K562 (cell line): ENCODE data around the gene CD248. TPM values are rescaled to one million over a fixed set of nuclear protein-coding genes. Genes with fewer than 3 reads are reported as not detected.

Experiments used
- CBX5 ChIP-seq: IDR thresholded peaks from 2 replicates; pipeline ENCODE4 v1.6.1; 2014; ENCODE audit warnings: low read depth, borderline replicate concordance
- FOXM1 ChIP-seq, 2 experiments: fragments of 450-650 bp in 1 of 2; sonication (generic) in 1 of 2; formaldehyde crosslinking in 1 of 2; IDR thresholded peaks; 2 replicates each; pipeline versions ENCODE4 v1.6.1 to v1.9.0; 2017 to 2022; ENCODE audit warnings: low read depth in 2 of 2, mild to moderate bottlenecking in 2 of 2, missing genetic modification reagents in 1 of 2, moderate library complexity in 1 of 2
- KLF10 ChIP-seq: fragments of 250-450 bp; sonication (Bioruptor Pico); IDR thresholded peaks from 2 replicates; pipeline ENCODE4 v1.6.1; 2021; ENCODE audit warnings: matching md5 sums
- MXI1 ChIP-seq: IDR thresholded peaks from 2 replicates; pipeline ENCODE4 v1.6.1; 2011; ENCODE audit warnings: low read depth, mild to moderate bottlenecking, improper control_type of control experiment, low read length
- NR1H2 ChIP-seq: sonication (generic); formaldehyde crosslinking; IDR thresholded peaks from 2 replicates; pipeline ENCODE4 v1.4.0; 2020; ENCODE audit warnings: mild to moderate bottlenecking, missing genetic modification reagents
- NR4A1 ChIP-seq, 2 experiments: fragments of 250-450 bp in 1 of 2; fragments of 450-650 bp in 1 of 2; sonication (Bioruptor Pico) in 1 of 2; IDR thresholded peaks; 2 replicates each; pipeline versions ENCODE4 v1.4.0 to v1.6.1; 2016 to 2020; ENCODE audit warnings: mild to moderate bottlenecking in 2 of 2, missing compliant biosample characterization in 1 of 2, missing genetic modification characterization in 1 of 2, moderate library complexity in 1 of 2
- SNIP1 ChIP-seq: fragments of 450-650 bp; IDR thresholded peaks from 2 replicates; pipeline ENCODE4 v1.7.1; 2017; ENCODE audit warnings: low read depth, mild to moderate bottlenecking
- ZNF121 ChIP-seq: sonication (generic); formaldehyde crosslinking; conservative IDR thresholded peaks from 2 replicates; pipeline ENCODE4 v1.8.0; 2022; ENCODE audit warnings: missing genetic modification reagents
- polyA plus RNA-seq, 8 experiments: library from polyadenylated mRNA; depleted of rRNA in 4 of 8; stranded (reverse) in 5 of 8; unstranded in 3 of 8; fragments of >200 nt; fragmentation: Nextera tagmentation in 2 of 8; fragmentation: Illumina TruSeq in 1 of 8; extraction: Ambion mirVana in 2 of 8; extraction: Trizol in 1 of 8; gene quantifications; 2 replicates each; pipeline versions ENCODE4 v1.2.1 to v1.2.3, GENCODE V29; 2011 to 2014; ENCODE audit warnings: inconsistent platforms in 1 of 8, missing spikeins in 1 of 8
- total RNA-seq, 7 experiments: library from RNA; depleted of rRNA in 6 of 7; stranded (reverse); fragments of >200 nt in 6 of 7; fragmentation: Illumina TruSeq in 2 of 7; extraction: Trizol in 2 of 7; gene quantifications; 2 replicates each; pipeline versions ENCODE4 v1.2.1 to v1.2.3, GENCODE V29; 2011 to 2021; ENCODE audit warnings: low replicate concordance in 1 of 7
- TF ChIP-seq, protein P1 (sequence below): fragments of 200-800 bp; sonication (Bioruptor generic); IDR thresholded peaks from 2 replicates; pipeline ENCODE4 v1.6.1; 2017; ENCODE audit warnings: missing genetic modification characterization, missing compliant biosample characterization

The CD248 gene
- total and polyA plus RNA-seq, 9 of the 15 experiments (the other 6 are each of a cell fraction or from before 2014, with no cell fraction given), result 0.09 TPM; not detected in 8

DNA sequence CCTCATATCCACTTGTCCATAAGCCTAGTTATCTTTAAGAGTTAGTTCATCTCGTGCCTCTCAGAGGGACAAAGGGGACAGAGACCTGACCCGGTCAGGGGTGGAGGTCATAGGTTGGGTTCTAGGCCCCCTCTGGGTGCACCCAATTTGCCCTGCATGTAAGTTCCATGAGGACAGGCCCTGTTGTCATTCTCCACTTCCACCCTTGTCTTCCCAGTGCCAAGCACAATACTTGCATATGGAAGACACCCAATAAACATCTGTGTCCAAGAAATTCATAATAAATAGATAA lies 26.6 kb downstream of the CD248 start (continued):
- TF ChIP-seq, protein P1, sequence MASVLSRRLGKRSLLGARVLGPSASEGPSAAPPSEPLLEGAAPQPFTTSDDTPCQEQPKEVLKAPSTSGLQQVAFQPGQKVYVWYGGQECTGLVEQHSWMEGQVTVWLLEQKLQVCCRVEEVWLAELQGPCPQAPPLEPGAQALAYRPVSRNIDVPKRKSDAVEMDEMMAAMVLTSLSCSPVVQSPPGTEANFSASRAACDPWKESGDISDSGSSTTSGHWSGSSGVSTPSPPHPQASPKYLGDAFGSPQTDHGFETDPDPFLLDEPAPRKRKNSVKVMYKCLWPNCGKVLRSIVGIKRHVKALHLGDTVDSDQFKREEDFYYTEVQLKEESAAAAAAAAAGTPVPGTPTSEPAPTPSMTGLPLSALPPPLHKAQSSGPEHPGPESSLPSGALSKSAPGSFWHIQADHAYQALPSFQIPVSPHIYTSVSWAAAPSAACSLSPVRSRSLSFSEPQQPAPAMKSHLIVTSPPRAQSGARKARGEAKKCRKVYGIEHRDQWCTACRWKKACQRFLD (CRISPR knock-in tag), result no peak
- no peak for TF ChIP-seq MXI1
- TF ChIP-seq SNIP1, result no peak
- TF ChIP-seq KLF10 (CRISPR knock-in tag), result no peak
- no peak for TF ChIP-seq FOXM1 (IDR thresholded peaks at IDR 0.05; ENCODE audit: low read depth)
- TF ChIP-seq FOXM1 (CRISPR knock-in tag; IDR thresholded peaks at IDR 0.05; ENCODE audit: low read depth), result no peak
- TF ChIP-seq ZNF121 (CRISPR knock-in tag), result no peak
- no peak for TF ChIP-seq CBX5
- TF ChIP-seq NR4A1 (CRISPR knock-in tag; IDR thresholded peaks at IDR 0.05), result no peak
- no peak for TF ChIP-seq NR4A1 (tag; IDR thresholded peaks at IDR 0.05)
- TF ChIP-seq NR1H2 (CRISPR knock-in tag), result no peak
- TF ChIP-seq, all 486 proteins: peak for 0
